ENCODE measurements around the gene ACER3.
"Not testable (repeated sequence)": the region's sequence is repeated elsewhere in the genome, so short reads cannot be mapped to it uniquely, and the experiment has no call there.

The ACER3 gene

DNA sequence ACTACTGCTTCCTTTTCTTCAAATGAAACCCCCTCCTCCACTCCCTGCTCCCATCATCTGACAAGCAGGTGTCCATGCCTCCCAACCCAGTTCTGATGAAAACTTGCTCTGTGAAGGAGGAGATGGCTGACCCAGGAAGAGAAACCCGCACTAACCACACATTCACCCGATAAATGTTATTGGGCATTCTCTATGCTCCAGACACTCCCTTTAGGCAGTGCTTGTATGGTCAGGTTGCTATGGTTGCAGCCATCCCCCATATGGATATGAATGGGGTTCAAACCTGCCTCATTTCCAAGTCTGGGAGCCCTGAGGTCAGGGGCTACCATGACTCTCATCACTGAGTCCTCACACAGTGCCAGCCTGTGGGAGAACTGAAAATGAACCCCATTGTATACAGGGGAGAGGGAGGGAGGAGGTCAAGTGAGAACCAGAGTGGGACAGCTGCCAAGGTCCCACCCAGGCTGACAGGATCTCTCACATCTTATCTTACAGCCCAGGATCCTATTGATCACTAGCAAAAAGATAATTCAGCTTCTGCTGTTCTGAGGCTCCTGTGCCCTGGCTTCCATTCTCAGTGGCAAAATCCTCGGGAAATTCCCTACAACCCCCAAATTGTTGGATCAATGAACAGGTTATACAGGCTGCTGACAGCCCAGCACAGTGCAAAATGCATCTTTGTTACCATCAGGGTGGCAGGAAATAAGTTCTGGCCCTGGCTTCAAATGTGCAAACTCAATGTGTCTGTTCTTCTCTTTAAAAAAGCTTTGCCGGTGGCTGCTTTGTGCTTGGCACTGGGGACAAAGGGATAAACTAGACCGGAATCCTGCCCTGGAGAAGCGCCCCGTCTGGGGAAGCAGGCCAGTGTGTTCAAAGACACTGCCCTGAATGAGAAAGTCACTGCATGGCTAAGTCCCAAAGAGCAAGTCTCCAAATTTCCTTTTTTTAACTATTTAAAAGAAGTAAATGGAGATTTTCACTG lies 22.7 kb upstream of the ACER3 start:
- DNase-seq: no peak

DNA sequence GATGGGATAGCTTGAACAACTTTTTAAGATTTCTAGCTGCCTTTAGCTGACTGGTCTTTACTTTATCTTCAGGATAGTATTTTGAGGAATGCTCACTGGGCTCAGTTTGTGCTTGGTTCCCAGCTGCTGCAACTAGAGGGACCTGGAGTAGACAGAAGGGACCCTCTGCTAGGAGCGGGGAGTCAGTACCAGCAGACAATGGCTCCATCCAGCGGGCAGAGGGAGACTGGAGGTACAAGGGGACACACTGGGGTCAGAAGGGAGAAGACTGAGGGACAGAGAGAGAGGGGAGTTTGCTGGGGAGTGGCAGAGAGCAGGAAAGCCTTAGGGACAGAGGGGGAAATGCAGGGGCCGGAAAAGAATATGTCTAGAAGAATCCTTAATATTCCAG lies 22.0 kb upstream of the ACER3 start:
- no peak for DNase-seq

GRCh38 chr11:76839311-76839710 lies 21.4 kb upstream of the ACER3 start:
- DNase-seq: no peak

GRCh38 chr11:76841923-76842452 lies 18.7 kb upstream of the ACER3 start:
- DNase-seq: no peak

GRCh38 chr11:76843907-76844306 lies 16.8 kb upstream of the ACER3 start:
- no peak for DNase-seq

- DNase-seq: no peak
These were observed 16.2 kb upstream of the ACER3 start for GRCh38 chr11:76844511-76844910.

GRCh38 chr11:76845069-76845468 lies 15.6 kb upstream of the ACER3 start:
- DNase-seq: no peak

GRCh38 chr11:76846441-76846840 lies 14.3 kb upstream of the ACER3 start:
- DNase-seq: no peak

GRCh38 chr11:76849376-76849775 lies 11.3 kb upstream of the ACER3 start:
- DNase-seq: no peak

- DNase-seq: no peak
These were observed 10.6 kb upstream of the ACER3 start for GRCh38 chr11:76850130-76850529.

DNA sequence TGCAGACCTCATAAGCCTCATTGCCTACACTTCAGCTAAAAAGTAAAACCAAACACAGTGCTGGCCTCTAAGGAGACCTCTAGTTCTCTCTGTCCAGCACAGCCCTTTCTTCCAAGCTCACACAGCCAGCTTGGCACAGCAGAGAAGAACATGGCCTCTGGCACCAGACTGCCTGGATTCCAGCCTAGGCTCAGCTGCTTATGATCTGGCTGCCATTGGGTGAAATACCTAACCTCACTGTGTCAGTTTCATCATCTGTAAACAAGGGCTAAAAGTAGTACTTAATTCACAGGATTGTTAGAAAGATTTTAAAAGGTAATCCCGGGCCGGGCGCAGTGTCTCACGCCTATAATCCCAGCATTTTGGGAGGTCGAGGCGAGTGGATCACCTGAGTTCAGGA lies 9.9 kb upstream of the ACER3 start:
- DNase-seq: no peak

DNA sequence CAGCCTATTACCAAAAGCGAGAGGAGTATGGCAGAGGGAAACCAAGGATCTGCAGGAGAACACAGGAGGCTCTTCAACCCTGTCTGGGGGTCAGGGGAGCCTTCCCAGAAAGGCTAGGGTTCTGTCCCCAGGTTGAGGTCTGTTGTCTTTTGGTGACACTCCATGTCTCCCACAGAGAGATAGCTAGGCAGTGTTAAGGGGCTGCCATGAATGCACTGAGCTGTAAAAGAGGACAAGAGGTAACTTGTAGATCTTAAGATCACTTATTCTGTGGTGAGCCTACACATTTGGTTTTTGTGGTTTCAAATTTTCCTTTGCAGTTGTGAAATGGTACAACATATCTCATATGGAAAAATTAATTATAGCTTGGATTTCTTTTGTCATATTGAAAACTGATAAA lies 6.0 kb upstream of the ACER3 start:
- no peak for DNase-seq

- not testable (repeated sequence) for DNase-seq
These were observed 5.0 kb upstream of the ACER3 start for GRCh38 chr11:76855670-76856069.

- DNase-seq: no peak
These were observed 4.6 kb upstream of the ACER3 start for GRCh38 chr11:76856106-76856505.

DNA sequence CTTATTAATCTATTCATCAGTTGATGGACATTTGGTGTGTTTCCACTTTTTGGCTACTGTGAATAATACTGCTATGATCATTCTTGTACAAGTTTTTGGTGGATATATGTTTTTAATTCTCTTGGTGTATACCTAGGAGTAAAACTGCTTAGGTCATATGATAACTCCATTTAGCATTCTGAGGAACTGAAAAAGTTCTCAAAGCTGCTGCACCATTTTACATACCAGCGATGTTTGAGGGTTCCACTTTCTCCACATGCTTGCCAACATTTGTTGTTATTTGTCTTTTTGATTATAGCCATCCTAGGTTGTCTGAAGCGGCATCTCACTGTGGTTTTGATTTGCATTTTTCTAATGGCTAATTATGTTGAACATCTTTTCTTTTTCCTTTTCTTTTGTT lies 4.1 kb upstream of the ACER3 start:
- no peak for DNase-seq

- DNase-seq: no peak
These were observed 2.8 kb upstream of the ACER3 start for GRCh38 chr11:76857781-76858410.

GRCh38 chr11:76859708-76860227 lies 950 bp upstream of the ACER3 start:
- no peak for DNase-seq

DNA sequence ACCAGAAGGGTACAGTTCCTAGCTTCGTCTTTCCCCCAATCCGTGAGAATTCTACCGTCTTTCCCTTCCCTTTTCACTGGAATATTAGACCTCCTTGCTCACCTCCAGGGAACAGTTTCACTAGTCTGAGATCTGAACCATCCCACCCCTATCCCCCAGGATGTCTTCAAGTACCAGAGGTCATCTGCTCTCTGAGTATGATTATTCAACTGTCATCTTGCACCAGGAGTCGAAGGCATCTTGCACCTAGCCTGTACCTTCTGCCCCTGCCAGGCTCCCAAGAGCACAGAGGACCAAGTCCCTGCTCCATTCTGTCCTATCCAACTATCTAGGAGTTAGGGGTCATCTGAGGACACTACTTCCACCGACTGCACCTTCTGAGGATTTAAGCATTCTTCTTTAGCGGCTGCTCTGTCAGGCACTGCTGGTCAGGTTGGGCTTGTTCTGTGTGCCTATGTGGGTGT lies 804 bp downstream of the ACER3 start:
- no peak for DNase-seq

DNA sequence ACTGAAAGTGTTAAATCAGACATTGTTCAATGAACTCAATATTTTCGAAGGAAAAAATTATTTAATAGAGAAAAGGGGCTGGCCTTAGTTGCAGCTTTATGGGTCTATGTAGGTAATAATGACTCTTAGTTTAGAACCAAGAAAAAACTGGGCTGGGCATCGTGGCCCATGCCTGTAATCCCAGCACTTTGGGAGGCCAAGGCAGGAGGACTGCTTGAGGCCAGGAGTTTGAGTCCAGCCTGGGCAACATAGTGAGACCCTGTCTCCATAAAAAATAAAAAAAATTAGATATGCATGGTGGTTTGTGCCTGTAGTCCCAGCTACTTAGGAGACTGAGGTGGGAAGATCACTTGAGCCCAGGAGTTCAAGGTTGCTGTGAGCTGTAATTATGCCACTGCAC lies 2.1 kb downstream of the ACER3 start:
- not testable (repeated sequence) for DNase-seq

- no peak for DNase-seq
These were observed 2.6 kb downstream of the ACER3 start for GRCh38 chr11:76863196-76863777.

GRCh38 chr11:76872959-76873827 lies 12.5 kb downstream of the ACER3 start:
- DNase-seq: no peak

- no peak for DNase-seq
These were observed 17.3 kb downstream of the ACER3 start for GRCh38 chr11:76878014-76878413.
